Left cardiac atrium (tissue), 4 donors: ENCODE results near the gene REXO4. TPM values are rescaled to one million over a fixed set of nuclear protein-coding genes. Genes with fewer than 3 reads are reported as not detected.
"Not testable (repeated sequence)": the region's sequence is repeated elsewhere in the genome, so short reads cannot be mapped to it uniquely, and the experiment has no call there.

ENCODE experiments used
- ATAC-seq, 2 donors: fragments of 200-7000 bp; cut with Tn5 transposase; one replicate each; pipeline ENCODE4 v1.9.1; 2020; ENCODE audit warnings: mild to moderate bottlenecking in 2 of 2, moderate library complexity in 2 of 2
- DNase-seq: peaks from one replicate; pipeline ENCODE4 v3.0.0-alpha.2; 2020
- intact Hi-C, 2 donors: fragments of 100-400 bp; cut with DNase I; formaldehyde crosslinking; loops; one replicate each; pipeline versions ENCODE4 v1.14.1 to v1.15.1; 2022 to 2023
- total RNA-seq, 2 donors: library from RNA; stranded (reverse); fragmentation: NEBNext Ultra II Directional; extraction: Animal tissue kit (Norgen Biotek cat#: 25700); gene quantifications; one replicate each; pipeline ENCODE4 v1.2.1, GENCODE V29; 2021
- donor health status: DM: no; HTN: yes; CAD: no.
- donor health status: DM: no; HTN: yes; CAD: no; lungs with severe emphysema.
- donor health status: DM: yes; HTN: yes; CAD: no.
- donor health status: Dilated cardiomyopathy.

The REXO4 gene
- total RNA-seq, 2 donors from 2014 or later = 12.2 to 12.6 TPM

DNA sequence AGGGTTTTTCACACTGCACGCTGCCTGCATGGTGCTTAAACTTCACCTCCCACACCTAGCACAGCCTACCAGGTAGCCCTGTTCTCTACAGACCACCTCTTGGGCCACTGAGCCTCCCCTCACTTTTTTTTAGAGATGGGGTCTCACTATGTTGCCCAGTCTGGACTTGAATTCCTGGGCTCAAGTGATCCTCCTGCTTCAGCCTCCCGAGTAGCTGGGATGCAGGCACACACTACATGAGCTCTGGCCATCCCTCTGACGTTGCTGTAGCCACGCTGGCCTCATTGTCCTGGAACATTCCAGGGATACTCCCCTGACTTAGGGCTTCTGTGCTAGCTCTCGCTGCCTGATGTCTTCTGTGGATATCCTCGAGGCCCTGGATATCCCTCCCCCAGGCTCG lies 34.8 kb upstream of the REXO4 start:
- DNase-seq (no peak), ATAC-seq (no peak)
- intact Hi-C loops = no loop called here

- intact Hi-C loops, ATAC-seq, DNase-seq: not testable (repeated sequence)
These were observed 34.1 kb upstream of the REXO4 start for GRCh38 chr9:133451865-133452264.

DNA sequence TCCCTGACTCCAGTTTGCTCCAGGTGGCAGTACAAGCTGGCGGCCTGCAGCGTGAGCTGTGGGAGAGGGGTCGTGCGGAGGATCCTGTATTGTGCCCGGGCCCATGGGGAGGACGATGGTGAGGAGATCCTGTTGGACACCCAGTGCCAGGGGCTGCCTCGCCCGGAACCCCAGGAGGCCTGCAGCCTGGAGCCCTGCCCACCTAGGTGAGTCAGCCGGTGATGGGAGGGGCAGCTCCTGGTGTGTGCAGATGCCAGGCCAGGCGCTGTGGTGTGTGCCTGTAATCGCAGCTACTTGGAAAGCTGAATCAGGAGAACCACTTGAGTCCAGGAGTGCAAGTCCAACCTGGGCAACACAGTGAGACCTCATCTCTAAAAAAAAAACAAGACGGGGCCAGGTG lies 31.9 kb upstream of the REXO4 start:
- ATAC-seq (peak in 1 of 2 donors; percentile 84), DNase-seq (no peak)
- intact Hi-C loops = no loop called here

- DNase-seq (no peak), ATAC-seq (no peak)
- intact Hi-C loops = no loop called here
These were observed 30.7 kb upstream of the REXO4 start for GRCh38 chr9:133448487-133448972.

DNA sequence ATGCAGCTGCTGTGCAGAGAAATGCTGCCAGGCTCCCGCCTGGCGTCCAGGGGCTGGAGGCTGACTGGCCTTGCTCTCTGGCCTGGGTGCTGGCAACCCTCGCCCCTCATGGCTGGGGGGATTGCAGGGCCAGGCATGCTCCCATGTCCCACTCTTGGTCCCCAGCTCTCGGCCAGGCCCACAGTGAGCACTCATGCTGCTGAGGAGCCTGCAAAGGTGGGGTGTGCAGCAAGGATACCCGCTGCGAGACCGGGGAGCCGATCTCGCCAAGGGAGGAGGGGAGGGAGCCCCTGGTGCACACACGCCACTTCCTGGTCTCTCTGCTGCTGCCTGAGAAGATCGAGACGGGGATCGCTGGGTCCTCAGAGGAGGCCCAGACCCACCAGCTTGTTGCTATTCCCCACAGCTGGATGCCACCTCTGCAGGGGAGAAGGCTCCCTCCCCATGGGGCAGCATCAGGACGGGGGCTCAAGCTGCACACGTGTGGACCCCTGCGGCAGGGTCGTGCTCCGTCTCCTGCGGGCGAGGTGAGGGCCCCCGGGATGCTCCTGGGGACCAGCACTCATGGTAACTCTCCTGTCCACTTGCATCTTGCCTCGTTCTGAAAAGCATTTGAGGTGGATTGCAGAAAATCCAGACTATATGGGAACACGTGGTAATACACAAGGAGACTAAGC lies 27.6 kb upstream of the REXO4 start:
- ATAC-seq = no peak
- intact Hi-C loops = no loop called here
- DNase-seq = no peak

DNA sequence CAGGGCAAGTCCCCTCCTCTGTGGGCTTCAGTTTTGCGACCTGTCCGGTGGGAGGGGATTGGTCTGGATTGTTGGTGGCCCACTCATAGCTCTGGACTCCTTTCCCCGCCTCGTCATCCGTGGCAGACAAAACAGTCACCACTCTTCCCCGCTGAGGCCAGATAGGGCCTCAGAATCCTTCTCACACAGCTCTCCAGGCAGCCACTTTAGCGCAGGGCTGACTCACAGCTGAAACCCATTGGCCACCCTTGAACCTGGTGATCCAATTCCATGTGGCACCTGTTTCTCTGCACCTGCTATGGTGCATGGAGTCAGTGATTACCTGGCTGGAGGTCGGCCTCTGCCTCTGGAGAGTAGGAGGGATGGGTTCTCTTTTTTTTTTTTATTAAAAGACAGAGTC lies 26.2 kb upstream of the REXO4 start:
- intact Hi-C loops = no loop called here
- ATAC-seq (no peak), DNase-seq (no peak)

- intact Hi-C loops = no loop called here
- DNase-seq (no peak), ATAC-seq (no peak)
These were observed 25.4 kb upstream of the REXO4 start for GRCh38 chr9:133443248-133443647.

GRCh38 chr9:133441571-133441970 lies 23.8 kb upstream of the REXO4 start:
- ATAC-seq (no peak), DNase-seq (no peak)
- intact Hi-C loops = no loop called here

GRCh38 chr9:133440874-133441273 lies 23.1 kb upstream of the REXO4 start:
- ATAC-seq = no peak
- intact Hi-C loops = no loop called here
- no peak for DNase-seq

GRCh38 chr9:133439337-133439736 lies 21.5 kb upstream of the REXO4 start:
- ATAC-seq = no peak
- intact Hi-C loops = no loop called here

DNA sequence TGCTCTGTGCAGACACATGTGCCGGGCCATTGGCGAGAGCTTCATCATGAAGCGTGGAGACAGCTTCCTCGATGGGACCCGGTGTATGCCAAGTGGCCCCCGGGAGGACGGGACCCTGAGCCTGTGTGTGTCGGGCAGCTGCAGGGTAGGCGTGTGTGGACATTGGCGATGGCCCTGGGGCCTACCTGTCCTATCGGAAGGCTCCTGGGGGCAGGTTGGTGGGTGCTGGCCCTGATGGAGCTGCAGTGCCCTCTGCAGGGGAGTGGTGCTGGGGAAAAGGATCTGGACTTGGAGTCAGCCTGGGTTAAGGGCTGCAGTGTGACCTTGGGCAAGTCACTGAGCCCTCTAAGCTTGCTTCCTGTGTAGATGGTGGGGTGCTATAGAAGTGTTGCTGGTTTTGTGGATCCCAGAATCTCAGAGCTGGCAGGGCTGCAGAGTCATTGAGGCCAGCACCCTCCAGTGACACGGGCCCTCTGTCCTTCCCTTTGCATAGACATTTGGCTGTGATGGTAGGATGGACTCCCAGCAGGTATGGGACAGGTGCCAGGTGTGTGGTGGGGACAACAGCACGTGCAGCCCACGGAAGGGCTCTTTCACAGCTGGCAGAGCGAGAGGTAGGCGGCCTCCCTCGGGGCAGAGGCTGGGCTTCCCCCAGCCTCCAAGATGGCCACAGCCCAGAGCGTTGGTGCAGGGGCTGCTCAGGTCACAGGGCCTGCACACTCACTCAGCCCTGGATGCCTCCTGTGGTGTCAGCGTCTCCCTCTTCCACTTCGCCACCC lies 20.1 kb upstream of the REXO4 start:
- intact Hi-C loops = no loop called here
- DNase-seq (no peak), ATAC-seq (no peak)

More at GRCh38 chr9:133439337-133439736, 21.5 kb upstream of the REXO4 start:
- no peak for DNase-seq

GRCh38 chr9:133436681-133437080 lies 18.9 kb upstream of the REXO4 start:
- no peak for DNase-seq
- ATAC-seq = no peak
- intact Hi-C loops = no loop called here

DNA sequence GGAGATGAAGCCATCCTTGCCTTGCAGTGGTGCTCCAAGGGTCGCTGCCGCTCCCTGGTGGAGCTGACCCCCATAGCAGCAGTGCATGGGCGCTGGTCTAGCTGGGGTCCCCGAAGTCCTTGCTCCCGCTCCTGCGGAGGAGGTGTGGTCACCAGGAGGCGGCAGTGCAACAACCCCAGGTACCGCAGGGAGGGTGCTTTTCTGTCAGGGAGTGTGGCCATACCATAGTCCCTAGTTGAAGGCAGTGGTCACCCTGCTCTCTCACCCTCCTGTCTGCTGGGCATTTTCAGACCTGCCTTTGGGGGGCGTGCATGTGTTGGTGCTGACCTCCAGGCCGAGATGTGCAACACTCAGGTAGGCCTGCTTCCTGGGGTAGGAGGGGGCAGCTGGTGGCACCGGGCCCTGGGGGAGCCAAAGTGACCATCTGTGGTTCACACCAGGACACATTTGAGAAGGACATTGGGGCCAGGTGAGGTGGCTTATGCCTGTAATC lies 15.6 kb upstream of the REXO4 start:
- intact Hi-C loops = no loop called here
- no peak for DNase-seq
- no peak for ATAC-seq

DNA sequence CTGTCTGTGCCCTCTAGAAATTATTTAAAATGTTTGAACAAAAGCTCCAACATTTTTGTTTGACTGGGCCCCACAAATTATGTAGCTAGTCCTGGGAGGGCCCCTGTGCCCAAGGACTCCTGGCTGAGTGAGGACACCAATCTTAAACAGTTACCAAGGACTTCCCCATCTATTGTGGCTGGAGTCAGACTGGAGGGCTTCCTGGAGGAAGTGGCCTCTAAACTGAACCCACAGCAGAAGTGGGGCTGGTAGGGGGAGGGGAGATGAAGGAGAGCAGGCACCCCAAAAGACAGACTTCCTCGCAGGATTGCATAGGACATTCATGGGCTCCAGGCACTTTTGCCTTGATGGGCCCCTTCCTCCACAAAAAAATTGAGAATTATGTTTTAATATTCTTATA lies 12.4 kb upstream of the REXO4 start:
- DNase-seq = no peak
- no peak for ATAC-seq
- intact Hi-C loops = no loop called here

- no peak for DNase-seq
- intact Hi-C loops = no loop called here
- peak in 1 of 2 donors; percentile 70 for ATAC-seq
These were observed 11.9 kb upstream of the REXO4 start for GRCh38 chr9:133429641-133430161.

DNA sequence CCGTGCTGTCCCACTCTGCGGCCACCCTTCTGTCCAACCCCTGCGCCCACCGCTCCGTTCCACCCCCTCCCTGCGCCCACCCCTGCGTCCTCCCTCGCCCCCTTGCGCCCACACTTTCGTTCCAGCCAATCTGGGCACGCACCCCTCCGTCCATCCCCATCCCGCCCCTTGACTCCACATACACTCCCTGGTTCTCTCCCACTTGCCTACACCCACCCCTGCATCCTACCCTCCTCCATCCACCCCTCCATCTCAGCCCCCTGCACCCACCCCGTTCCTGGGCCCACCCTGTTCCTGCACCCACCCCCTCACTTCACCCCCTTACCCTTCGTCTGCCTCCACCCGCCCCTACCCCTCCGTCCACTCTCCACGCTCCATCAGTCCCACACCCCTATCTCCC lies 11.4 kb upstream of the REXO4 start:
- intact Hi-C loops = no loop called here
- DNase-seq (no peak), ATAC-seq (no peak)

- ATAC-seq (peak; percentile 14 to 55), DNase-seq (no peak)
- intact Hi-C loops = no loop called here
These were observed 10.8 kb upstream of the REXO4 start for GRCh38 chr9:133428617-133429101.

DNA sequence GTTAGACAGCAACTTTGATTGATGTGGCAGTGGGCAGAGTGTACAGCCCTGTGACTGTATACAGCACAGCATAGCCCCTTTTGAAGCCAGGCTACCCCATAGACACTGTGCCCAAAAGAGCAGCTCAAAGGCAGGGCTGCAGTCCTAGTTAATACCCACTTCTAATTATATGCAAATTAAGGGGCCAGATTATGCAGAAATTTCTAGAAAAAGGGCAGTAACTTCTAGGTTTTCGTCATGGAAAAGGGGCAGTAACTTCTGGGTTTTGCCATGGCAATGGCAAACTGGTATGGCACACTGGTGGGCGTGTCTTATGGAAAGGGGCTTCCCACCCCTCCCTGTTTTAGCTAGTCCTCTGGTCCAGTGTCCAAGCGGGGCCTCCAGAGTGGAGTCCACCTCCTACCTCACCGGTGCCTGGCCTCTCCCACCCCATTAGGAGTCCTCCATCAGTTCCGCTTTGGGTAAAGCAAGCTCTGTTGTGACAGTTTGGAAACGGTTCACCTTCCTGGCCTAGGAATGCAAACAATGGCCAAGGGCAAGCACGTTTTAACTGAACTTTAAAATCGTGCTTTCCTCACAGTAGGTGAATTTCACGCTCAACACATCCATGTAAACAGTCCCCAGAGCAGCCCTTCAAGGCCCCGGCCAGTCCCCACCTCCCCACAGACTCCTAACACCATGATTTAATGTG lies 10.0 kb upstream of the REXO4 start:
- DNase-seq = no peak
- intact Hi-C loops = no loop called here
- ATAC-seq = no peak

DNA sequence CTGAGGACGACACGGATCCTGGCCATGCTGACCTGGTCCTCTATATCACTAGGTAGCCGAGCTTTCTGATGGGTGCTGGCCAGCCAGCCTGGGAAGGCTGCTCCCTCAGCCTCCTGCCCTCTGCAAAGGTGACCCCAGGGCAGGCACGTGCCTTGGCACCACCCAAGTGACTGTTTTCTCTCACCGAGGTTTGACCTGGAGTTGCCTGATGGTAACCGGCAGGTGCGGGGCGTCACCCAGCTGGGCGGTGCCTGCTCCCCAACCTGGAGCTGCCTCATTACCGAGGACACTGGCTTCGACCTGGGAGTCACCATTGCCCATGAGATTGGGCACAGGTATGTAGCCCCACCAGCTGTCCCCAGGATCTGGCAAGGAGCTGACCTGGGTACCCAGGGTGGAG lies 8.2 kb upstream of the REXO4 start:
- DNase-seq (no peak), ATAC-seq (no peak)
- intact Hi-C loops = no loop called here
